Measurements from ENCODE around the gene NAP1L5.

NAP1L5 gene

DNA sequence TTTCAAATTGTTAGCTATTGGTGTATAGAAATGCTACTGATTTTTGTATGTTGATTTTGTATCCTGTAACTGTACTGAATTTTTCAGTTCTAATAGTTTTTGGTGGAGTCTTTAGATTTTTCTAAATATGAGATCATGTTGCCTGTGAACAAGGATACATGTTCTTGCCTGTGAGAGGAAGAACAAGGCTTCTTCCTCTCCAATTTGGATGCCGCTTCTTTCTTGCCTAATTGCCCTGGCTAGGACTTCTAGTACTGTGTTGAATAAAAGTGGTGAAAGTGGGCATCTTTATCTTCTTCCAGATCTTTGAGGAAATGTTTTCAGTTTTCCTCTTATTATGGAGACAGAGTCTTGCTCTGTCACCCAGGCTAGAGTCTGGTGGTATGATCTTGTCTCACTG lies 16.2 kb upstream of the NAP1L5 start:
- Histone ChIP-seq H3K4me3 (ENCODE audit: low read depth in 1 of 2, low read length in 1 of 2) (no peak overlapping the region), H3K36me3 (peaks cover 44% of the 10 kb centered on the region), H3K27ac (no peak overlapping the region), H3K4me1 (ENCODE audit: control insufficient read depth in 1 of 2, insufficient read depth in 1 of 2, low read depth in 1 of 2, low read length in 1 of 2) (peaks cover 2 to 6% of the 10 kb centered on the region in 2 experiments), H3K27me3 (no peaks in the 10 kb centered on the region), H3K9me3 (no peaks in the 10 kb centered on the region)
- TF ChIP-seq, protein P1, sequence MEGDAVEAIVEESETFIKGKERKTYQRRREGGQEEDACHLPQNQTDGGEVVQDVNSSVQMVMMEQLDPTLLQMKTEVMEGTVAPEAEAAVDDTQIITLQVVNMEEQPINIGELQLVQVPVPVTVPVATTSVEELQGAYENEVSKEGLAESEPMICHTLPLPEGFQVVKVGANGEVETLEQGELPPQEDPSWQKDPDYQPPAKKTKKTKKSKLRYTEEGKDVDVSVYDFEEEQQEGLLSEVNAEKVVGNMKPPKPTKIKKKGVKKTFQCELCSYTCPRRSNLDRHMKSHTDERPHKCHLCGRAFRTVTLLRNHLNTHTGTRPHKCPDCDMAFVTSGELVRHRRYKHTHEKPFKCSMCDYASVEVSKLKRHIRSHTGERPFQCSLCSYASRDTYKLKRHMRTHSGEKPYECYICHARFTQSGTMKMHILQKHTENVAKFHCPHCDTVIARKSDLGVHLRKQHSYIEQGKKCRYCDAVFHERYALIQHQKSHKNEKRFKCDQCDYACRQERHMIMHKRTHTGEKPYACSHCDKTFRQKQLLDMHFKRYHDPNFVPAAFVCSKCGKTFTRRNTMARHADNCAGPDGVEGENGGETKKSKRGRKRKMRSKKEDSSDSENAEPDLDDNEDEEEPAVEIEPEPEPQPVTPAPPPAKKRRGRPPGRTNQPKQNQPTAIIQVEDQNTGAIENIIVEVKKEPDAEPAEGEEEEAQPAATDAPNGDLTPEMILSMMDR (IDR thresholded peaks at IDR 0.05) = no peak

DNA sequence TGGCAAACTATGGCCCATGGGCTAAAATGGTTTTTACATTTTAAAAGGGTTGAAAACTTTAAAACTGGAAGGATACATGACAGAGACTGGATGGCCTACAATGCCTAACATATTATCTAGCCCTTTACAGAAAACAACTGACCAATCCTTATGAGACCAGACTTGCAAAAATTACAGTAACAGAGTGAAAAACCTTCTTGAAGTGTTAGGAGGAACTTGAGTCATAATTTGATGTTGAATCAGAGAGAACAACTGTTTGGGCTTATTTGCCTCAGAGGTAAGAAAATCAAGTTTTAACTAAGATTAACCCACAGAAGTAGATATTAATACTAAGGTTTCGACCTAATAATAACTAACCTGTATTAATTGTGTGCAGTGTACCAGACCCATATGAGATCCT lies 12.4 kb upstream of the NAP1L5 start:
- TF ChIP-seq, protein P1 (IDR thresholded peaks at IDR 0.05) = no peak
- Histone ChIP-seq H3K36me3 (peaks cover 71% of the 10 kb centered on the region), H3K4me3 (ENCODE audit: low read depth in 1 of 2, low read length in 1 of 2) (no peak overlapping the region), H3K4me1 (ENCODE audit: control insufficient read depth in 1 of 2, insufficient read depth in 1 of 2, low read depth in 1 of 2, low read length in 1 of 2) (no peaks in the 10 kb centered on the region), H3K9me3 (no peaks in the 10 kb centered on the region), H3K27me3 (no peaks in the 10 kb centered on the region), H3K27ac (no peak overlapping the region)

DNA sequence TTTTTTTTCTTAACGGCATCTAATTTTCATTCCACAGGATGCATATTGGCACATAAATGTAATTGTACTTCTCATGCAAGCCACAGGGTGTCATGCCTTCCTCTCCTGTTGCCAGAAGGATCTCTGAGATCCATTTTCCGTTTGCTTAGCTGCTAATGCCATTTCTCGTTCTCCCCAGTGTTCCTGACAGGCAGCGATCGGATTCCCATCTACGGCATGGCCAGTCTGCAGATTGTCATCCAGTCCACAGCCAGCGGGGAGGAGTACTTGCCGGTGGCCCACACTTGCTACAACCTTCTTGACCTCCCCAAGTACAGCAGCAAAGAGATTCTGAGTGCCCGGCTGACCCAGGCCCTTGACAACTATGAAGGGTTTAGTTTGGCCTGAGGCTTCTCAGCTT lies 8.9 kb upstream of the NAP1L5 start:
- Histone ChIP-seq H3K4me1 (ENCODE audit: control insufficient read depth in 1 of 2, insufficient read depth in 1 of 2, low read depth in 1 of 2, low read length in 1 of 2) (no peaks in the 10 kb centered on the region), H3K36me3 (peaks cover 95% of the 10 kb centered on the region), H3K27me3 (no peaks in the 10 kb centered on the region), H3K4me3 (ENCODE audit: low read depth in 1 of 2, low read length in 1 of 2) (no peak overlapping the region), H3K9me3 (no peaks in the 10 kb centered on the region), H3K27ac (no peak overlapping the region)
- TF ChIP-seq, protein P1 (IDR thresholded peaks at IDR 0.05) = no peak

DNA sequence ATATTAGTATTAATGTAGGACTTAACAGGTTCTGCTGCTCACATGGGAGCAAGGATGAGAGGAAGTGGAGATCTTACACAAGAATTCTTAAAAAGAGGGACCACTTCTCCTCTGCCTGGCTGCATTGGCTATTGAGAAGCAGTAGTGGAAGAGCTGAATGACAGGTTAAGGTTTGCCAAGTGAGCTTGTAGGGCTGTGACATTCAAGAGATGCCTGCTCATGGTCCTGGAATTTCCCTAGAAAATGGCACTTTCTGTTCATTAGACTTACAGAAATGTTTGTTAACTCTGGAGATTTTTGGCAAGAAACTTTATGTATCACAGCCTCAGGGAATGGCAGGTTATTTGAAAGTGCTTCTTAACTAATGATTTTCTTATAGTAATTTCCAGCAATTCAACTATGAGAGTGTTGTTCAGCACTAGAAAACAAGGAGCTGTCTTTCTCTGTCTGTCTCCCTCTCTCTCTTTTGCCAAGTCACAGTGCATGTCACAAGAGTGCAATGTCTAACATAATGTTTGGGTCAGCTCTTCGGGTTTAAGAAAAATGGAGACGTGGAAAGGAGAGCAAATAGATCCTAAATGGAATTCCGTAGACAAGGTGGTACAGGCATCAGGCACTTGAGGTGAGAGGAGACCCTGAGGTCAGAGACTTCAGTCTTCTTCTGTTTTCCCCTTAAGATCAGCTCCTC lies 8.3 kb upstream of the NAP1L5 start:
- H3K4me1 ChIP-seq (ENCODE audit: control insufficient read depth in 1 of 2, insufficient read depth in 1 of 2, low read depth in 1 of 2, low read length in 1 of 2) = no peaks in the 10 kb centered on the region
- peaks cover 94% of the 10 kb centered on the region for H3K36me3 ChIP-seq
- H3K27me3 ChIP-seq = no peaks in the 10 kb centered on the region
- H3K9me3 ChIP-seq = no peaks in the 10 kb centered on the region
- no peak overlapping the region for H3K27ac ChIP-seq
- no peak overlapping the region for H3K4me3 ChIP-seq (ENCODE audit: low read depth in 1 of 2, low read length in 1 of 2)
- TF ChIP-seq, protein P1 (IDR thresholded peaks at IDR 0.05) = no peak

DNA sequence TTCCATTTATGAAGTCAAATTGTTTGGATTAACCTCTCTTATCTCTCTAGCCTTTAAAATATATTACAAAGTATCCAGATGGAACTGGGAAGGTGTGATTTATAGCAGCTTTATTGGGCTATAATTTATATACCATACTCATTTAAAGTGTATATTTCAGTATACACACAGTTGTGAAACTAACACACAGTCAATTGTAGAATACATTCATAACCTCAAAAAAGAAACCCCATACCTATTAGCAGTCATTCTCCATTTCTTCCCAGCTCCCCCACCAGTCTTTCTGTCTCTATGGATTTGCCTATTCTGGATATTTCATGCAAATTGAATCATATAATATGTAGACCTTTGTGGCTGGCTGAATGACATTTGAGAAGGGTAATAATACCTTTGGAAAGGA lies 7.6 kb upstream of the NAP1L5 start:
- Histone ChIP-seq H3K36me3 (peaks cover 90% of the 10 kb centered on the region), H3K27me3 (no peaks in the 10 kb centered on the region), H3K4me1 (ENCODE audit: control insufficient read depth in 1 of 2, insufficient read depth in 1 of 2, low read depth in 1 of 2, low read length in 1 of 2) (no peaks in the 10 kb centered on the region), H3K27ac (no peak overlapping the region), H3K9me3 (no peaks in the 10 kb centered on the region), H3K4me3 (ENCODE audit: low read depth in 1 of 2, low read length in 1 of 2) (no peak overlapping the region)
- TF ChIP-seq, protein P1 (IDR thresholded peaks at IDR 0.05) = no peak
